ENCODE data around the gene GIPC3.

GRCh38 chr19:3631053-3631861 is 46.0 kb downstream of the GIPC3 start:
- no peak for TF ChIP-seq REST (IDR thresholded peaks at IDR 0.05; ENCODE audit: low read depth)
- no peak for TF ChIP-seq TAF1 (IDR thresholded peaks at IDR 0.05; ENCODE audit: low read depth)
- TF ChIP-seq, protein P1, sequence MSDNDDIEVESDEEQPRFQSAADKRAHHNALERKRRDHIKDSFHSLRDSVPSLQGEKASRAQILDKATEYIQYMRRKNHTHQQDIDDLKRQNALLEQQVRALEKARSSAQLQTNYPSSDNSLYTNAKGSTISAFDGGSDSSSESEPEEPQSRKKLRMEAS (IDR thresholded peaks at IDR 0.05): no peak
- TF ChIP-seq EP300 (IDR thresholded peaks at IDR 0.05; ENCODE audit: borderline replicate concordance): no peak
- TF ChIP-seq FOXM1 (IDR thresholded peaks at IDR 0.05; ENCODE audit: borderline replicate concordance, low read depth): no peak
- TF ChIP-seq YY1 (IDR thresholded peaks at IDR 0.05; ENCODE audit: low read depth): no peak
- TF ChIP-seq CEBPB (IDR thresholded peaks at IDR 0.05): no peak
- TF ChIP-seq ZBTB7A (IDR thresholded peaks at IDR 0.05; ENCODE audit: low read depth): no peak

Measured in Ishikawa (cell line).